Body of pancreas (tissue), 4 donors: ENCODE results near the gene ARL4D.

ENCODE experiments used
- CTCF ChIP-seq, 7 experiments: fragments of 450-650 bp in 4 of 7; fragments of 200-600 bp in 3 of 7; sonication (generic) in 3 of 7; IDR thresholded peaks; one replicate each; pipeline ENCODE4 v1.5.1; 2016 to 2019; ENCODE audit warnings: antibody characterized with exemption in 7 of 7
- POLR2A ChIP-seq, 3 donors: fragments of 450-650 bp; IDR thresholded peaks; one replicate each; pipeline ENCODE4 v1.6.1; 2016; ENCODE audit warnings: antibody characterized with exemption in 3 of 3, mild to moderate bottlenecking in 2 of 3

GRCh38 chr17:43448720-43449469, 50.1 kb downstream of the ARL4D start:
- no peak for TF ChIP-seq POLR2A (IDR thresholded peaks at IDR 0.05)
- no peak for TF ChIP-seq CTCF (IDR thresholded peaks at IDR 0.05)
